WTC11 (cell line): ENCODE measurements around the gene SEMA3C.

ENCODE experiments used
- ATF1 ChIP-seq: sonication (generic); formaldehyde crosslinking; IDR thresholded peaks from 2 replicates; pipeline ENCODE4 v1.8.1; 2023; ENCODE audit warnings: mild to moderate bottlenecking, moderate library complexity, missing genetic modification reagents
- CREB1 ChIP-seq: sonication (generic); formaldehyde crosslinking; IDR thresholded peaks from 2 replicates; pipeline ENCODE4 v1.8.0; 2023; ENCODE audit warnings: mild to moderate bottlenecking, missing genetic modification reagents
- ELF4 ChIP-seq: sonication (generic); formaldehyde crosslinking; IDR thresholded peaks from 2 replicates; pipeline ENCODE4 v1.8.1; 2022; ENCODE audit warnings: low read depth, mild to moderate bottlenecking, moderate library complexity, missing genetic modification reagents
- ETV6 ChIP-seq: sonication (generic); formaldehyde crosslinking; IDR thresholded peaks from 2 replicates; pipeline ENCODE4 v1.8.1; 2022; ENCODE audit warnings: mild to moderate bottlenecking, missing genetic modification reagents
- FOXP1 ChIP-seq: sonication (generic); formaldehyde crosslinking; IDR thresholded peaks from 2 replicates; pipeline ENCODE4 v1.8.0; 2022; ENCODE audit warnings: missing genetic modification reagents, mild to moderate bottlenecking, moderate library complexity, borderline replicate concordance
- JAZF1 ChIP-seq: fragments of 250-450 bp; sonication (Bioruptor Pico); IDR thresholded peaks from 2 replicates; pipeline ENCODE4 v1.9.0; 2021; ENCODE audit warnings: moderate library complexity, mild to moderate bottlenecking, inconsistent platforms
- NFE2L1 ChIP-seq: sonication (generic); formaldehyde crosslinking; IDR thresholded peaks from 2 replicates; pipeline ENCODE4 v1.8.1; 2023; ENCODE audit warnings: missing genetic modification reagents
- RELA ChIP-seq: sonication (generic); formaldehyde crosslinking; IDR thresholded peaks from 2 replicates; pipeline ENCODE4 v1.8.1; 2022; ENCODE audit warnings: missing genetic modification reagents, mild to moderate bottlenecking, borderline replicate concordance
- TEAD4 ChIP-seq: sonication (generic); formaldehyde crosslinking; IDR thresholded peaks from 2 replicates; pipeline ENCODE4 v1.8.0; 2022; ENCODE audit warnings: mild to moderate bottlenecking, missing genetic modification reagents
- USF2 ChIP-seq: sonication (generic); formaldehyde crosslinking; IDR thresholded peaks from 2 replicates; pipeline ENCODE4 v1.8.1; 2023; ENCODE audit warnings: mild to moderate bottlenecking, missing genetic modification reagents, moderate library complexity
- TF ChIP-seq, protein P1 (sequence below): fragments of 200-600 bp; IDR thresholded peaks from 2 replicates; pipeline ENCODE4 v1.8.0; 2022; ENCODE audit warnings: antibody characterized with exemption
- TF ChIP-seq, protein P2 (sequence below): sonication (generic); formaldehyde crosslinking; IDR thresholded peaks from 2 replicates; pipeline ENCODE4 v1.8.1; 2022; ENCODE audit warnings: low read depth, missing genetic modification reagents, borderline replicate concordance
- TF ChIP-seq, protein P3 (sequence below): sonication (generic); formaldehyde crosslinking; IDR thresholded peaks from 2 replicates; pipeline ENCODE4 v1.8.0; 2023; ENCODE audit warnings: missing genetic modification reagents
- TF ChIP-seq, protein P4 (sequence below): sonication (generic); formaldehyde crosslinking; IDR thresholded peaks from 2 replicates; pipeline ENCODE4 v1.8.1; 2023; ENCODE audit warnings: mild to moderate bottlenecking, moderate library complexity, missing genetic modification reagents

GRCh38 chr7:80954191-80954590, 35.3 kb upstream of the SEMA3C start:
- TF ChIP-seq, protein P1, sequence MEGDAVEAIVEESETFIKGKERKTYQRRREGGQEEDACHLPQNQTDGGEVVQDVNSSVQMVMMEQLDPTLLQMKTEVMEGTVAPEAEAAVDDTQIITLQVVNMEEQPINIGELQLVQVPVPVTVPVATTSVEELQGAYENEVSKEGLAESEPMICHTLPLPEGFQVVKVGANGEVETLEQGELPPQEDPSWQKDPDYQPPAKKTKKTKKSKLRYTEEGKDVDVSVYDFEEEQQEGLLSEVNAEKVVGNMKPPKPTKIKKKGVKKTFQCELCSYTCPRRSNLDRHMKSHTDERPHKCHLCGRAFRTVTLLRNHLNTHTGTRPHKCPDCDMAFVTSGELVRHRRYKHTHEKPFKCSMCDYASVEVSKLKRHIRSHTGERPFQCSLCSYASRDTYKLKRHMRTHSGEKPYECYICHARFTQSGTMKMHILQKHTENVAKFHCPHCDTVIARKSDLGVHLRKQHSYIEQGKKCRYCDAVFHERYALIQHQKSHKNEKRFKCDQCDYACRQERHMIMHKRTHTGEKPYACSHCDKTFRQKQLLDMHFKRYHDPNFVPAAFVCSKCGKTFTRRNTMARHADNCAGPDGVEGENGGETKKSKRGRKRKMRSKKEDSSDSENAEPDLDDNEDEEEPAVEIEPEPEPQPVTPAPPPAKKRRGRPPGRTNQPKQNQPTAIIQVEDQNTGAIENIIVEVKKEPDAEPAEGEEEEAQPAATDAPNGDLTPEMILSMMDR: no peak
- TF ChIP-seq, protein P2, sequence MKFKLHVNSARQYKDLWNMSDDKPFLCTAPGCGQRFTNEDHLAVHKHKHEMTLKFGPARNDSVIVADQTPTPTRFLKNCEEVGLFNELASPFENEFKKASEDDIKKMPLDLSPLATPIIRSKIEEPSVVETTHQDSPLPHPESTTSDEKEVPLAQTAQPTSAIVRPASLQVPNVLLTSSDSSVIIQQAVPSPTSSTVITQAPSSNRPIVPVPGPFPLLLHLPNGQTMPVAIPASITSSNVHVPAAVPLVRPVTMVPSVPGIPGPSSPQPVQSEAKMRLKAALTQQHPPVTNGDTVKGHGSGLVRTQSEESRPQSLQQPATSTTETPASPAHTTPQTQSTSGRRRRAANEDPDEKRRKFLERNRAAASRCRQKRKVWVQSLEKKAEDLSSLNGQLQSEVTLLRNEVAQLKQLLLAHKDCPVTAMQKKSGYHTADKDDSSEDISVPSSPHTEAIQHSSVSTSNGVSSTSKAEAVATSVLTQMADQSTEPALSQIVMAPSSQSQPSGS: no peak
- TF ChIP-seq, protein P3, sequence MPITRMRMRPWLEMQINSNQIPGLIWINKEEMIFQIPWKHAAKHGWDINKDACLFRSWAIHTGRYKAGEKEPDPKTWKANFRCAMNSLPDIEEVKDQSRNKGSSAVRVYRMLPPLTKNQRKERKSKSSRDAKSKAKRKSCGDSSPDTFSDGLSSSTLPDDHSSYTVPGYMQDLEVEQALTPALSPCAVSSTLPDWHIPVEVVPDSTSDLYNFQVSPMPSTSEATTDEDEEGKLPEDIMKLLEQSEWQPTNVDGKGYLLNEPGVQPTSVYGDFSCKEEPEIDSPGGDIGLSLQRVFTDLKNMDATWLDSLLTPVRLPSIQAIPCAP: no peak
- TF ChIP-seq ATF1 (CRISPR knock-in tag) (no peak), CREB1 (no peak), USF2 (CRISPR knock-in tag) (no peak), FOXP1 (CRISPR knock-in tag) (no peak), RELA (no peak), ETV6 (CRISPR knock-in tag) (no peak), ELF4 (CRISPR knock-in tag) (no peak), NFE2L1 (no peak), JAZF1 (CRISPR knock-in tag) (no peak), TEAD4 (CRISPR knock-in tag) (no peak)
- TF ChIP-seq, protein P4, sequence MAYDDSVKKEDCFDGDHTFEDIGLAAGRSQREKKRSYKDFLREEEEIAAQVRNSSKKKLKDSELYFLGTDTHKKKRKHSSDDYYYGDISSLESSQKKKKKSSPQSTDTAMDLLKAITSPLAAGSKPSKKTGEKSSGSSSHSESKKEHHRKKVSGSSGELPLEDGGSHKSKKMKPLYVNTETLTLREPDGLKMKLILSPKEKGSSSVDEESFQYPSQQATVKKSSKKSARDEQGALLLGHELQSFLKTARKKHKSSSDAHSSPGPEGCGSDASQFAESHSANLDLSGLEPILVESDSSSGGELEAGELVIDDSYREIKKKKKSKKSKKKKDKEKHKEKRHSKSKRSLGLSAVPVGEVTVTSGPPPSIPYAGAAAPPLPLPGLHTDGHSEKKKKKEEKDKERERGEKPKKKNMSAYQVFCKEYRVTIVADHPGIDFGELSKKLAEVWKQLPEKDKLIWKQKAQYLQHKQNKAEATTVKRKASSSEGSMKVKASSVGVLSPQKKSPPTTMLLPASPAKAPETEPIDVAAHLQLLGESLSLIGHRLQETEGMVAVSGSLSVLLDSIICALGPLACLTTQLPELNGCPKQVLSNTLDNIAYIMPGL: no peak
